SU-DHL-6 (cell line): ENCODE measurements around the gene SPDEF.

ENCODE experiments used
- EZH2phosphoT487 ChIP-seq: fragments of 200-600 bp; sonication (generic), shearing (Covaris generic); conservative IDR thresholded peaks from 2 replicates; pipeline ENCODE4 v1.6.1; 2018; ENCODE audit warnings: mild to moderate bottlenecking, antibody characterized with exemption, low read length, moderate library complexity, mixed read lengths
- TF ChIP-seq, protein P1 (sequence below): fragments of 200-600 bp; sonication (generic); IDR thresholded peaks from one replicate; pipeline ENCODE4 v1.5.1; 2017; ENCODE audit warnings: antibody characterized with exemption, mild to moderate bottlenecking, low read length, moderate library complexity; ENCODE audit not compliant: insufficient read depth, poor library complexity, severe bottlenecking

GRCh38 chr6:34565722-34566137 lies 9.6 kb upstream of the SPDEF start:
- TF ChIP-seq, protein P1, sequence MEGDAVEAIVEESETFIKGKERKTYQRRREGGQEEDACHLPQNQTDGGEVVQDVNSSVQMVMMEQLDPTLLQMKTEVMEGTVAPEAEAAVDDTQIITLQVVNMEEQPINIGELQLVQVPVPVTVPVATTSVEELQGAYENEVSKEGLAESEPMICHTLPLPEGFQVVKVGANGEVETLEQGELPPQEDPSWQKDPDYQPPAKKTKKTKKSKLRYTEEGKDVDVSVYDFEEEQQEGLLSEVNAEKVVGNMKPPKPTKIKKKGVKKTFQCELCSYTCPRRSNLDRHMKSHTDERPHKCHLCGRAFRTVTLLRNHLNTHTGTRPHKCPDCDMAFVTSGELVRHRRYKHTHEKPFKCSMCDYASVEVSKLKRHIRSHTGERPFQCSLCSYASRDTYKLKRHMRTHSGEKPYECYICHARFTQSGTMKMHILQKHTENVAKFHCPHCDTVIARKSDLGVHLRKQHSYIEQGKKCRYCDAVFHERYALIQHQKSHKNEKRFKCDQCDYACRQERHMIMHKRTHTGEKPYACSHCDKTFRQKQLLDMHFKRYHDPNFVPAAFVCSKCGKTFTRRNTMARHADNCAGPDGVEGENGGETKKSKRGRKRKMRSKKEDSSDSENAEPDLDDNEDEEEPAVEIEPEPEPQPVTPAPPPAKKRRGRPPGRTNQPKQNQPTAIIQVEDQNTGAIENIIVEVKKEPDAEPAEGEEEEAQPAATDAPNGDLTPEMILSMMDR = no peak
- TF ChIP-seq EZH2phosphoT487 = no peak
